ENCODE measurements around the gene WNT2B.

WNT2B gene

DNA sequence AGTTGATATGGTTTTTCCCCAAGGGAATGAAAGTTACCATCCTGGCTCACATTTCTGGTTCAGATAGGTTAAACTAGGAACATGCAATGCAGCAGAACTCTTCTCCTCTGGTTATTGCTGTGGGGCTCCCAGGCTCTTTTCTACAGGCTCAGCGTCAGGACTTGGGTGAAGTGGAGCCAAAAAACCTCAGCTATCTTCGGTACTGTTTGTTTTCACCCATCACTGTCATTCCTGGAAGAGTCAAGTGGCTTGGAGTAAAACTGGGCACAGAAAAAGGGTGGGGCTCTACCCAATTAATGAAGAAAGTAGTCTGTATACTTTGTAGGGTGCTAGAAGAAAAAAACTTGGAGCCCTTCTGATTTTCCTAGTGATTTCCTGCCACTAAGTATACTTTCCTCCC is 9.4 kb downstream of the WNT2B start:
- Mint-ChIP-seq H3K4me3 (no peak overlapping the region), H3K9me3 (no peaks in the 10 kb centered on the region), H3K36me3 (ENCODE audit: insufficient read depth) (no peaks in the 10 kb centered on the region), H3K27me3 (no peaks in the 10 kb centered on the region), H3K27ac (ENCODE audit: low read depth) (no peak overlapping the region), H3K4me1 (no peaks in the 10 kb centered on the region)
- ATAC-seq (replicated peaks; ENCODE audit: extremely low read depth, poor library complexity, severe bottlenecking): no peak
- DNase-seq (ENCODE audit: low spot score in 2 of 2): no peak

DNA sequence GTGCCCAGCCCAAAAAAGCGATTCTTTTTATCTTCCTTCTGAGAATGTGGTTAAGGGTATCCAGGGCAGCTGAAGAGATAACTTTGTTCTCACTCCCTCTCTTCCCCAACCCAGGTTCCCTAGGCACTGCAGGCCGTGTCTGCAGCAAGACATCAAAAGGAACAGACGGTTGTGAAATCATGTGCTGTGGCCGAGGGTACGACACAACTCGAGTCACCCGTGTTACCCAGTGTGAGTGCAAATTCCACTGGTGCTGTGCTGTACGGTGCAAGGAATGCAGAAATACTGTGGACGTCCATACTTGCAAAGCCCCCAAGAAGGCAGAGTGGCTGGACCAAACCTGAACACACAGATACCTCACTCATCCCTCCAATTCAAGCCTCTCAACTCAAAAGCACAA is 11.4 kb downstream of the WNT2B start:
- Mint-ChIP-seq H3K27ac (ENCODE audit: low read depth) (no peak overlapping the region), H3K4me1 (no peaks in the 10 kb centered on the region), H3K36me3 (ENCODE audit: insufficient read depth) (no peaks in the 10 kb centered on the region), H3K27me3 (no peaks in the 10 kb centered on the region), H3K9me3 (no peaks in the 10 kb centered on the region), H3K4me3 (no peak overlapping the region)
- no peak for DNase-seq (ENCODE audit: low spot score in 2 of 2)
- no peak for ATAC-seq (replicated peaks; ENCODE audit: extremely low read depth, poor library complexity, severe bottlenecking)

DNA sequence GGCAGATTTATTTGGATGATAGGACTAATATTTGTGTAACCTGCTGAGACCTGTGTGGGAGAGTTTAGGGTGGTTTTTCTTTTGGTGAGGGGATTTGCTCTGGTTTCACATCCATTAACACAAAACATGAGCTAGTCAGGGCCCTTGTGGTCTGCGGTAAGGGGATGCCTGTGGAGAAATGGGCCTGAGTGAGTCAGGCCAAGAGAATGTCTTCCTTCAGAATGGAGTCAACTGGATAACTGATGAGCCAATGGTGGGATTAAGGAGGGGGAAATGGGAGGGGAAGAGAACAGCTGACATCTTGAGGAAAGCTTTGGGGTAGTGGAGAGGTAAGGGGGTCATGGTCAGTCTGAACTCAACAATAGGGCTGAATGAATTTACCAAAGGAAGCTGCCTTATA is 13.9 kb downstream of the WNT2B start:
- DNase-seq (ENCODE audit: low spot score in 2 of 2): no peak
- H3K4me3 Mint-ChIP-seq: no peak overlapping the region
- H3K4me1 Mint-ChIP-seq: no peaks in the 10 kb centered on the region
- no peaks in the 10 kb centered on the region for H3K27me3 Mint-ChIP-seq
- no peak overlapping the region for H3K27ac Mint-ChIP-seq (ENCODE audit: low read depth)
- no peaks in the 10 kb centered on the region for H3K36me3 Mint-ChIP-seq (ENCODE audit: insufficient read depth)
- H3K9me3 Mint-ChIP-seq: no peaks in the 10 kb centered on the region
- no peak for ATAC-seq (replicated peaks; ENCODE audit: extremely low read depth, poor library complexity, severe bottlenecking)

DNA sequence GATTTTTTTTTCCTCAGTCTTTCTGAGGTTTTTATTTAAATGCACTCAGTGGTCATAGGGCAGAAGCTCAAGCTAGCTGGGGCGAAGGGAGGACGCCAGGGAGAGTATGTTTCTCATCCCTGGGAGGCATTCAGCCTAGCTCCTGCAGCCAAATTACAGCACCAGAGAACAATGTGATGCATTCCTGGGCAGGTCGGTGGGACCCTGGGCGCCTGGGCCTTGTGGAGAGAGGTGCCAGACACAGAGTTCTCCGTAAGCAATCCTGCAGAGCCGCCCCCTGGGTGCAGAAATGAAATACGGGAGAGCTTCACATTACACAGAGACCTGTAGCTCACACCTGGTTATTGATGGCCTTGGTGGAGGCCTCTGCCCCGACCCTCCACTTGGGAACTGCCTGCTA is 15.5 kb downstream of the WNT2B start:
- no peaks in the 10 kb centered on the region for H3K27me3 Mint-ChIP-seq
- no peak for ATAC-seq (replicated peaks; ENCODE audit: extremely low read depth, poor library complexity, severe bottlenecking)
- no peaks in the 10 kb centered on the region for H3K36me3 Mint-ChIP-seq (ENCODE audit: insufficient read depth)
- H3K4me1 Mint-ChIP-seq: no peaks in the 10 kb centered on the region
- H3K4me3 Mint-ChIP-seq: no peak overlapping the region
- no peak overlapping the region for H3K27ac Mint-ChIP-seq (ENCODE audit: low read depth)
- H3K9me3 Mint-ChIP-seq: no peaks in the 10 kb centered on the region
- no peak for DNase-seq (ENCODE audit: low spot score in 2 of 2)

DNA sequence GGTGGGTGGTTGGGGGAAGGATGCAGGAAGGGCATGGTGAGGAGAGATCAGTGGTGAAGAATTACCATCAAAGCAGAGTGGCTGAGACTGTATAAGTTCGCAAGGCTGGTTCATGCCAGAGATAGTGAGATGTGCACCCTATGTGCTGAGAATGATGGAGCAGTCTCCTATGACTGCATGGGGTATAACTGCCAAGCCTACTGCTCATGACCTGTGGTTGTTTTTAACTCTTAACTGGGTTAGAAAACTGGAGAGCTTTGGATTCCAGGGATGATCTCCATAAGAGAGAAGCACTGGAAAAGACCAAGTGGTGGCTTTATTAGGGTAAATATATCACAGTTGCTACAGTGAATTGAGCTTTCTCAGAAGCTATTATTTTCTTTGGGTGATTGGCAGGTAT is 16.2 kb downstream of the WNT2B start:
- DNase-seq (ENCODE audit: low spot score in 2 of 2): no peak
- Mint-ChIP-seq H3K27me3 (no peaks in the 10 kb centered on the region), H3K27ac (ENCODE audit: low read depth) (no peak overlapping the region), H3K4me3 (no peak overlapping the region), H3K4me1 (no peaks in the 10 kb centered on the region), H3K36me3 (ENCODE audit: insufficient read depth) (no peaks in the 10 kb centered on the region), H3K9me3 (no peaks in the 10 kb centered on the region)
- ATAC-seq (replicated peaks; ENCODE audit: extremely low read depth, poor library complexity, severe bottlenecking): no peak

DNA sequence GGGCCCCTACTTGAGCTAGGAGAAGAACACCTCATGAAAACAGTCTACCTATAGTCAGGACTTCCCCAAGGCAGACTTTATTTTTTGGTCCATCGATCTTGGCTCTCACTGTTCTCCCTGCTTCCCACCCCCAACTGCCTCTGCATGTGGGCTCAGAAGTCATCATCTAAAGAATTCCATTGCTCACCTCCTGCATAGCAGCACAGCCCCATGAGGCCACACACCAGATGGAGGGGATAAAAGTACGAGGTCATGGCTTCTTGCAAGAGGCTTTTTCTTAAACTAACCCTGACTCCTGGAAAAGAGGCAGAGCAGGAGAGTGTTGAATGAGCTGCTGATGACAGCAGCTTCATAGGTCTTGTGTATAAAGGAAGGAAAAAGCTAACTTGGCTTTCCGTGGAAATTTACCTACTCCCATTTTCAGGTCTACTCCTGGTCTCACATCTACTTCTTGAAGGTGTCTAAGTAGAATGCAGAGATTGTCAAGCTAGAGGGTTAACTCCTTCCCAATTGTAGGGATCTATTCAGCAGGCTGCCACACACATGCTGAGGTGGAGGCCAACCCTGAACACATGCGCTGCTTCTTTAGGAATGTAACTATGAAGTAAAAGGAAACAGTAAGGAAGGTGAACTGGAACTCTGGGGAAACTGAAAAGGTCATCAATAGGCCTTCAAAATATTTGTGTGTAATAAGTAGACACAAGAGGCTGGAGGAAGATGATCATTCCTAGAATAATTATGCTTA is 18.7 kb downstream of the WNT2B start:
- ATAC-seq (replicated peaks; ENCODE audit: extremely low read depth, poor library complexity, severe bottlenecking) (no peak), DNase-seq (ENCODE audit: low spot score in 2 of 2) (no peak)
- no peaks in the 10 kb centered on the region for H3K4me1 Mint-ChIP-seq
- H3K4me3 Mint-ChIP-seq: no peak overlapping the region
- no peak overlapping the region for H3K27ac Mint-ChIP-seq (ENCODE audit: low read depth)
- H3K36me3 Mint-ChIP-seq (ENCODE audit: insufficient read depth): no peaks in the 10 kb centered on the region
- H3K9me3 Mint-ChIP-seq: no peaks in the 10 kb centered on the region
- no peaks in the 10 kb centered on the region for H3K27me3 Mint-ChIP-seq

DNA sequence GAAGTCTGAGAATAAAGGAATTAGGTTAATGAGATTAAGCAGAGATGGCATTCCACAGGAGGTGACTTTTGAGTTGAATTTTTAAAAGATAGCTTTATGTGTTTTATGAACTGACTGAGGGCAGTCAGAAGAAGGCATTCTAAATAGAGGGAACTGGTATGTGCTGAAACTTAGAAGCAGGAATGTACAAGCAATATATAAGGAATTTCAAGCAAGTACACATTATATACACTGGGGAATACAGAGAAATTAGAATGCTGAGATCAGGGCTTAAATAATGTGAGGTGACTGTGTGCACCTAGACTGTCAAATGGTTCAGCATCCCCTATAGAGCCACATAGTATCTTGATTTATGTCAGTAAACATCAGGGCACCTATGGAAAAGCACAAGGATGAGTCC is 19.3 kb downstream of the WNT2B start:
- H3K4me1 Mint-ChIP-seq: no peaks in the 10 kb centered on the region
- ATAC-seq (replicated peaks; ENCODE audit: extremely low read depth, poor library complexity, severe bottlenecking) (no peak), DNase-seq (ENCODE audit: low spot score in 2 of 2) (no peak)
- H3K4me3 Mint-ChIP-seq: no peak overlapping the region
- no peaks in the 10 kb centered on the region for H3K36me3 Mint-ChIP-seq (ENCODE audit: insufficient read depth)
- no peaks in the 10 kb centered on the region for H3K9me3 Mint-ChIP-seq
- H3K27me3 Mint-ChIP-seq: no peaks in the 10 kb centered on the region
- no peak overlapping the region for H3K27ac Mint-ChIP-seq (ENCODE audit: low read depth)

DNA sequence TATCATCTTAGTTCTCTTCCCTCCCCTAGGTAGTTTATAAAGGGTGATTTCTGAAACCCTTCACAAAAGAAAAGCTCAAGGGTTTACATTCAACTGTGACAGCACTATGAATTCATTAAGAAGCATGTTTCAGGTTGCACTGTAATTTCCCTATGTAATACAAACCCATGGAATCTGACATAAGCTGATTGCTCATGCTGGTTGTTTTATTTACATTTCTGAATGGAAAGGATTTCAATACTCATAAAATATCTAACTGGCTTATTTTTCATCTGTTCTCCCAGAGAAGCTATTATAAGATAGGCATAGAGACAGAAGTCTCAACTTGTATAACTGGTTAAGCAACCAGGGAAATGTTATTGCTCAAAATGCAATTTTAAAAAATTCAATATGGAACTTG is 20.5 kb downstream of the WNT2B start:
- Mint-ChIP-seq H3K4me3 (no peak overlapping the region), H3K4me1 (no peaks in the 10 kb centered on the region)
- DNase-seq (ENCODE audit: low spot score in 2 of 2): no peak

DNA sequence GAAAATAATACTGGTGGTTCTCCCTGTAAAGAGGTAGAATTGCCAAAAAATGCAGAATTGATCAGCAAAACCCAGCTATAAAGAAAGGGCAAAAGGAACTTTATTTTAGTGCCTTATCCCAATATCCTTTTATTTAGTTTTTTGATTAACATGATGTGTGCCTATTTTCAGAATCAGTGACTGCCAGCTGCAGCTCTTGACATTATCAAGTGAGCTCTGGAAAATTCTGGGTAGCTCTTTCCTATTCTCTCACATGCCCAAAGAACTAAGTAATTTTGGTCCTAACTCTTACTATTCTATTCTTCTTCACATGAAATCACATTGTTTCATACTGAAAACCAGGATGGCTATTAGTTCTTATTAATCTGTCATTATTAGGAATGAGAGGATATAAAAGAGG is 22.1 kb downstream of the WNT2B start:
- no peaks in the 10 kb centered on the region for H3K4me1 Mint-ChIP-seq

More for the DNA sequence above, 20.5 kb downstream of the WNT2B start:
- no peaks in the 10 kb centered on the region for H3K27me3 Mint-ChIP-seq
- no peak for ATAC-seq (replicated peaks; ENCODE audit: extremely low read depth, poor library complexity, severe bottlenecking)
- no peaks in the 10 kb centered on the region for H3K36me3 Mint-ChIP-seq (ENCODE audit: insufficient read depth)
- H3K9me3 Mint-ChIP-seq: no peaks in the 10 kb centered on the region
- no peak overlapping the region for H3K27ac Mint-ChIP-seq (ENCODE audit: low read depth)

DNA sequence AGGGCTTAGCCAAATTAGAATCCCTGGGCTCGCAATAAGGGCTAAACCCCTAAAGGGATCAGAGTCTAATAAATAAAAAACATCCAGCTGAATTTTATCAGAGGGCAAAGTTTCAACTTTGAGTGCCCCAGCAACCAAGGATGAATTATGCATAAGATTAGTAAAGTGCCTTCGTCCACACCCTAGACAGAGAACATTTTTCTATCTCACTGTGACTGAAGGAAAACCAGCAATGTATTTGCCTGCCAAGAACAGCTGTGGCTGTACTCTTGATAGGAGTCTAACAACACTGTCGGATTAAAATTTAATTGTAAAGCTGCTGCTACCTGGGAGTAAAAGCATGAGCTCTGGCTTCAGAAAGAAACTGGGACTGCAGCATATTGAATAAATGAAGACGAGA is 23.3 kb downstream of the WNT2B start:
- H3K27me3 Mint-ChIP-seq: no peaks in the 10 kb centered on the region
- H3K36me3 Mint-ChIP-seq (ENCODE audit: insufficient read depth): peaks cover 2% of the 10 kb centered on the region
- H3K27ac Mint-ChIP-seq (ENCODE audit: low read depth): no peak overlapping the region
- DNase-seq (ENCODE audit: low spot score in 2 of 2) (no peak), ATAC-seq (replicated peaks; ENCODE audit: extremely low read depth, poor library complexity, severe bottlenecking) (no peak)
- no peaks in the 10 kb centered on the region for H3K4me1 Mint-ChIP-seq
- no peaks in the 10 kb centered on the region for H3K9me3 Mint-ChIP-seq
- H3K4me3 Mint-ChIP-seq: no peak overlapping the region

More for the DNA sequence above, 22.1 kb downstream of the WNT2B start:
- H3K9me3 Mint-ChIP-seq: no peaks in the 10 kb centered on the region
- DNase-seq (ENCODE audit: low spot score in 2 of 2): no peak
- no peak overlapping the region for H3K4me3 Mint-ChIP-seq
- ATAC-seq (replicated peaks; ENCODE audit: extremely low read depth, poor library complexity, severe bottlenecking): no peak
- H3K36me3 Mint-ChIP-seq (ENCODE audit: insufficient read depth): peaks cover 2% of the 10 kb centered on the region
- H3K27ac Mint-ChIP-seq (ENCODE audit: low read depth): no peak overlapping the region
- no peaks in the 10 kb centered on the region for H3K27me3 Mint-ChIP-seq

DNA sequence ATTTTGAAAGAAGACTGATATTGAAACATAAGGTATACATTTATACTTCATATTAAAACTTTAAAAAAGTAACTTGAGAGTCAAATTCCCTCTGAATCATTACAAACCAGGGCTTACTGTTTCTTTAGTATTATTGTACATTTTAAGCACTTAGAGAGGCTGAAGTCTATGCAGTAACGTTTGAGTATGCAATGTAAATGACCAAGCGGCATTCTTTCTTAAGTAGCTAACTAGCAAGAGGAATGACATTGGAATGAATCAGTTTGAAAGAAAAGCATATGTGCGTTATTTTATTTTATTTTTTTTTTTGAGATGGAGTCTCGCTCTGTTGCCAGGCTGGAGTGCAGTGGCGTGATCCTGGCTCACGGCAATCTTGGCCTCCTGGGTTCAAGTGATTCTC is 24.3 kb downstream of the WNT2B start:
- Mint-ChIP-seq H3K27ac (ENCODE audit: low read depth) (no peak overlapping the region), H3K4me3 (no peak overlapping the region), H3K36me3 (ENCODE audit: insufficient read depth) (peaks cover 2% of the 10 kb centered on the region), H3K9me3 (no peaks in the 10 kb centered on the region), H3K27me3 (no peaks in the 10 kb centered on the region), H3K4me1 (no peaks in the 10 kb centered on the region)
- no peak for ATAC-seq (replicated peaks; ENCODE audit: extremely low read depth, poor library complexity, severe bottlenecking)
- DNase-seq (ENCODE audit: low spot score in 2 of 2): no peak

DNA sequence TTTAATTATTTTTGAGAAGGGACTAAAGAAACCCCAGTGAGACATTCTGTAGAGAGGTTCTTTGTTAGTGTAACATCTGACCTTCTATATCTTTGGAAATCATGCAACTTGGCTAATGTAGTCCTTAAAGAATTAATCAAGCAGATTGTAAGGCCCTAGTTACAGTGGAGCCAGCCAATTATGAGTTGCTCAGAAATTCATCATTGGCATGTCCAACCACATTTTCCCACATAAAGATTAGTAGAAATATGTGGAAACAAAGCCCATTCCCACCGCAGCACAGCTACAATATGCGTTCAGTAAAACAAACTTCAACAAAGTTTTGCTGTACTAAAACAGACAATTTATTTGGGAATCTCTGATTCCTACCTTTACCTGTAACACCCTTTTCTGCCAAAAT is 27.8 kb downstream of the WNT2B start:
- H3K36me3 Mint-ChIP-seq (ENCODE audit: insufficient read depth): peaks cover 12% of the 10 kb centered on the region

DNA sequence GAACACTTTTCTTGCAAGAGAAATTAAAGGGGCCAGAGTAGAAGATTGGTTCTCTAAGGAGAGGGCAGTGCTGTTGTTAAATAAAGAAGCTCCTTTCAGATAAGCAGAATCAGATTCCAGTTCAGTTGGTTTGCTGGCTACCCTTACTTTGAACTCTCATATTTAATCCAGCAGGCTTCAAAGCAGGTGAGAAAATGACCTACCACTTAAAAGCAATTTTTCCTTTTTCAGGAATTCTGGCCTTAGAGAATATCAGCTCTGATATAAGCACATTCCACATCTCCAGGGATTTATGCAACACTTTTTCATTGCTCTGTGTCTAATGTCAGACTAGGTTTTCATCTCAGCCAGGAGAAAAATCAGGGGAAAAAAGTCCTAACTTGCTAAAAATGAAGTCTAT is 28.7 kb downstream of the WNT2B start:
- H3K27me3 Mint-ChIP-seq: no peaks in the 10 kb centered on the region
- ATAC-seq (replicated peaks; ENCODE audit: extremely low read depth, poor library complexity, severe bottlenecking) (no peak), DNase-seq (ENCODE audit: low spot score in 2 of 2) (no peak)
- no peaks in the 10 kb centered on the region for H3K9me3 Mint-ChIP-seq
- peaks cover 12% of the 10 kb centered on the region for H3K36me3 Mint-ChIP-seq (ENCODE audit: insufficient read depth)
- H3K27ac Mint-ChIP-seq (ENCODE audit: low read depth): no peak overlapping the region
- H3K4me1 Mint-ChIP-seq: no peaks in the 10 kb centered on the region
- no peak overlapping the region for H3K4me3 Mint-ChIP-seq

More for the DNA sequence above, 27.8 kb downstream of the WNT2B start:
- Mint-ChIP-seq H3K4me1 (no peaks in the 10 kb centered on the region), H3K27me3 (no peaks in the 10 kb centered on the region), H3K27ac (ENCODE audit: low read depth) (no peak overlapping the region), H3K4me3 (no peak overlapping the region), H3K9me3 (no peaks in the 10 kb centered on the region)
- DNase-seq (ENCODE audit: low spot score in 2 of 2) (no peak), ATAC-seq (replicated peaks; ENCODE audit: extremely low read depth, poor library complexity, severe bottlenecking) (no peak)
